Loucy (cell line): ENCODE data around the gene PHACTR4.
"Not testable (repeated sequence)": the region's sequence is repeated elsewhere in the genome, so short reads cannot be mapped to it uniquely, and the experiment has no call there.

Source experiments
- H2AFZ ChIP-seq: fragments of 200-600 bp; sonication (generic); 2 replicates; pipeline ENCODE4 v1.6.0; 2016; ENCODE audit warnings: antibody characterized with exemption, mild to moderate bottlenecking, low read length, moderate library complexity
- H3F3A ChIP-seq: fragments of 200-600 bp; 2 replicates; pipeline ENCODE4 v1.6.0; 2016; ENCODE audit warnings: antibody characterized with exemption, low read depth, mild to moderate bottlenecking
- H3K27me3 ChIP-seq: fragments of 200-600 bp; sonication (generic); 2 replicates; pipeline ENCODE4 v1.6.1; 2014; ENCODE audit warnings: low read length, mild to moderate bottlenecking; ENCODE audit not compliant: insufficient read depth, poor library complexity, severe bottlenecking
- H3K36me3 ChIP-seq: fragments of 200-600 bp; sonication (generic); 2 replicates; pipeline ENCODE4 v1.6.1; 2016; ENCODE audit warnings: low read length; ENCODE audit not compliant: insufficient read depth
- H3K4me1 ChIP-seq: fragments of 200-600 bp; sonication (generic); 2 replicates; pipeline ENCODE4 v1.5.1; 2014; ENCODE audit warnings: low read length, mild to moderate bottlenecking; ENCODE audit not compliant: insufficient read depth, poor library complexity, severe bottlenecking
- H3K4me2 ChIP-seq: fragments of 200-600 bp; sonication (generic); 2 replicates; pipeline ENCODE4 v1.6.0; 2014; ENCODE audit warnings: antibody characterized with exemption, low read length, low read depth, mild to moderate bottlenecking; ENCODE audit not compliant: poor library complexity, severe bottlenecking
- H3K4me3 ChIP-seq: fragments of 200-600 bp; sonication (generic); 2 replicates; pipeline ENCODE4 v1.5.1; 2014; ENCODE audit warnings: low read length, mild to moderate bottlenecking, mixed read lengths; ENCODE audit not compliant: poor library complexity, severe bottlenecking
- H3K79me2 ChIP-seq: fragments of 200-600 bp; sonication (generic); 2 replicates; pipeline ENCODE4 v1.6.1; 2014; ENCODE audit warnings: low read length; ENCODE audit not compliant: insufficient read depth
- H3K9ac ChIP-seq: fragments of 200-600 bp; sonication (generic); 2 replicates; pipeline ENCODE4 v1.6.0; 2014; ENCODE audit warnings: mild to moderate bottlenecking, low read depth, low read length, moderate library complexity; ENCODE audit not compliant: poor library complexity, severe bottlenecking
- H3K9me2 ChIP-seq: fragments of 200-600 bp; sonication (generic); replicated peaks from 2 replicates; pipeline ENCODE4 v1.6.1; 2016; ENCODE audit warnings: low read depth, low read length, mixed read lengths
- H3K9me3 ChIP-seq: fragments of 200-600 bp; sonication (generic); 2 replicates; pipeline ENCODE4 v1.6.1; 2014; ENCODE audit warnings: mild to moderate bottlenecking, antibody characterized with exemption, low read length, low read depth; ENCODE audit not compliant: insufficient read depth
- H4K20me1 ChIP-seq: fragments of 200-600 bp; sonication (generic); 2 replicates; pipeline ENCODE4 v1.6.0; 2014; ENCODE audit warnings: antibody characterized with exemption, low read length, mild to moderate bottlenecking; ENCODE audit not compliant: insufficient read depth, poor library complexity, severe bottlenecking
- EZH2phosphoT487 ChIP-seq: fragments of 200-600 bp; IDR thresholded peaks from 2 replicates; pipeline ENCODE4 v1.6.1; 2018; ENCODE audit warnings: antibody characterized with exemption, mild to moderate bottlenecking, moderate library complexity, borderline replicate concordance
- TF ChIP-seq, protein P1 (sequence below): fragments of 200-600 bp; sonication (generic); conservative IDR thresholded peaks from 2 replicates; pipeline ENCODE4 v1.5.1; 2014; ENCODE audit warnings: mild to moderate bottlenecking, antibody characterized with exemption, low read length

PHACTR4 gene

DNA sequence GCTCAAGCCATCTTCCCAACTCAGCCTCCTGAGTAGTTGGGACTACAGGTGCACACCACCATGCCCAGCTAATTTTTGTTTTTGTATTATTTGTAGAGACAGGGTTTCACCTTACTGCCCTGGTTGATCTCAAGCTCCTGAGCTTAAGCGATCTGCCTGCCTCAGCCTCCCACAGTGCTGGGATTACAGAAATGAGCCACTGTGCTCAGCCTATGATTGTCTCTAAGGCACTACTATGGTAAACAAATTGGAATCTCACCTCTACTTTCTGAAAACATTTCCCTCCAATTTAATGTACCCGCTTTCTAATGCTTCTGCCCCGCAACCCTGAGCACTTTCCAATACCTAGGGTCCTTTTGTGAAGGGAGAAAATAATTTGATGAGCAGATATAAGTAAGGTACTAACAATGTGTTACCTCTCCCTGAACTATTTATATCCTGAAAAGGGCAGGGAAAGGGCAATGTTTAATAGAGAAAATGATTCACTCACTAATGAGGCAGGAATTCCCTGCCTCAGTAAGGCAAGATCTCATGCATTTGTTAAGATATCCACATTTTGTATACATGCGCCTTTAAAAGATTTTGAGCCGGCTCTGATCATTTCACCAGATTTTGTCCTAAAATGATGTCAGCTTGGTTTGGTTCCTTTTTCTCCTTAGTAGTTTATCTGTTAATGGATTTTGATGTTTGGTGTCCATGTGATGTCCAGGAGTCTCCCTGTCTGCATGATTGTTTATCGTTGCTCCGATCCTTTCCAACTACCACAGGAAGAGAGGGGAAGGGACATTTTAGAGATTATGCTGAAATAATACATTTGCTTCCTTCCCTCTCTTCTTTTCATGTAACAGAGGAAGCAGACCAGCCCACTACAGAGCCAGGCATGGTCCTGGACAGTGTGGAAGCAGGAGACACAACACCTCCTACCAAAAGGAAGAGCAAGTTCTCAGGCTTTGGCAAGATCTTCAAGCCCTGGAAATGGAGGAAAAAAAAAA, 89.0 kb downstream of the PHACTR4 start:
- Histone ChIP-seq H3K27me3 (no peaks in the 10 kb centered on the region), H3K36me3 (peaks cover 37% of the 10 kb centered on the region; the same call in 1 of the 2 replicates), H3F3A (peaks cover 6% of the 10 kb centered on the region; the same call in 1 of the 2 replicates), H3K9me3 (no peaks in the 10 kb centered on the region), H3K79me2 (peaks cover 21% of the 10 kb centered on the region), H3K4me1 (peaks cover 18% of the 10 kb centered on the region), H3K4me3 (no peak overlapping the region), H3K4me2 (no peak overlapping the region), H3K9me2 (no peaks in the 10 kb centered on the region), H3K9ac (no peak overlapping the region), H4K20me1 (no peaks in the 10 kb centered on the region), H2AFZ (no peak overlapping the region)
- TF ChIP-seq, protein P1, sequence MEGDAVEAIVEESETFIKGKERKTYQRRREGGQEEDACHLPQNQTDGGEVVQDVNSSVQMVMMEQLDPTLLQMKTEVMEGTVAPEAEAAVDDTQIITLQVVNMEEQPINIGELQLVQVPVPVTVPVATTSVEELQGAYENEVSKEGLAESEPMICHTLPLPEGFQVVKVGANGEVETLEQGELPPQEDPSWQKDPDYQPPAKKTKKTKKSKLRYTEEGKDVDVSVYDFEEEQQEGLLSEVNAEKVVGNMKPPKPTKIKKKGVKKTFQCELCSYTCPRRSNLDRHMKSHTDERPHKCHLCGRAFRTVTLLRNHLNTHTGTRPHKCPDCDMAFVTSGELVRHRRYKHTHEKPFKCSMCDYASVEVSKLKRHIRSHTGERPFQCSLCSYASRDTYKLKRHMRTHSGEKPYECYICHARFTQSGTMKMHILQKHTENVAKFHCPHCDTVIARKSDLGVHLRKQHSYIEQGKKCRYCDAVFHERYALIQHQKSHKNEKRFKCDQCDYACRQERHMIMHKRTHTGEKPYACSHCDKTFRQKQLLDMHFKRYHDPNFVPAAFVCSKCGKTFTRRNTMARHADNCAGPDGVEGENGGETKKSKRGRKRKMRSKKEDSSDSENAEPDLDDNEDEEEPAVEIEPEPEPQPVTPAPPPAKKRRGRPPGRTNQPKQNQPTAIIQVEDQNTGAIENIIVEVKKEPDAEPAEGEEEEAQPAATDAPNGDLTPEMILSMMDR = no peak
- no peak for TF ChIP-seq EZH2phosphoT487

DNA sequence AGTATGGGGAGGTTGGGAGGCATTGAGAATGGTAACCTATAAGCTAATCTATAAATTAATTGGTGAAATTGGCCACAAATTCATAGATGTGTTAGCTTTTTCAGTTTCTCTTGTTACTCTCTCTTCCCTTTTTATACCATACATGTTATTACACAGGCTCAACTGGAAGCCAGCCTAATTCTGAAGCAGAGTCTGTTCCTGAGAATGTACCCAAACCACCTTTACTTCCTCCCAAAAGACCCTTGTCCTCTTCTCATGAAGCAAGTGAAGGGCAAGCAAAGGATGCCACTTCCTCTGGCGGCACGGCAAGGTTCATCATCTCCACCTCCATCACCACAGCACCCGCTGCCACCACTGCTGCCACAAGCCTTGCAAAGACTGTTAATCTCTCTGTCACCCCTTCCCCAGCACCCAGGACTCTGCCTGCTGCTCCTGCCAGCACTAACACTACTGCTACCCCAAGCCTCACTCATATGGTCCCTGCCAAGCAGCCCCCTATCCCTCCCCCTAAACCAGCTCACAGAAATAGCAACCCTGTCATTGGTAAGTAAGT, 96.8 kb downstream of the PHACTR4 start:
- Histone ChIP-seq H3K4me2 (no peak overlapping the region), H3K27me3 (no peaks in the 10 kb centered on the region), H3K9me3 (no peaks in the 10 kb centered on the region), H3K9me2 (no peaks in the 10 kb centered on the region), H3K36me3 (peaks cover 56% of the 10 kb centered on the region; the same call in 1 of the 2 replicates), H3K79me2 (no peaks in the 10 kb centered on the region), H3K4me1 (peaks cover 3% of the 10 kb centered on the region), H3F3A (no peaks in the 10 kb centered on the region; the same call in 1 of the 2 replicates), H3K4me3 (no peak overlapping the region), H3K9ac (no peak overlapping the region), H4K20me1 (no peaks in the 10 kb centered on the region), H2AFZ (no peak overlapping the region)
- TF ChIP-seq EZH2phosphoT487 = no peak
- TF ChIP-seq, protein P1 = no peak

DNA sequence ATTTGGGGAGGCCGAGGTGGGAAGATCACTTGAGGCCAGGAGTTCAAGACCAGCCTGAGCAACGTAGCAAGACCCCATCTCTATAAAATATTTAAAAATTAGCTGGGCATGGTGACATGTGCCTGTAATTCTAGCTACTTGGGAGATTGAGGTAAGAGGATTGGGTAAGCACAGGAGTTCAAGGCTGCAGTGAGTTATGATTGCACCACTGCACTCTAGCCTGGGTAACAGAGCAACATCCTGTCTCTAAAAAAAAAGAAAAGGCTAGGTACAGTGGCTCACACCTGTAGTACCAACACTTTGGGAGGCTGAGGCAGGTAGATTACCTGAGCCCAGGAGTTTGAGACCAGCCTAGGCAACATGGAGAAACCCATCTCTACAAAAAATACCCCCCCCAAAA, 100.6 kb downstream of the PHACTR4 start:
- TF ChIP-seq, protein P1 = no peak
- TF ChIP-seq EZH2phosphoT487 = no peak
- Histone ChIP-seq H2AFZ (no peak overlapping the region), H3K4me3 (no peak overlapping the region), H3K36me3 (peaks cover 45% of the 10 kb centered on the region; the same call in 1 of the 2 replicates), H3K79me2 (no peaks in the 10 kb centered on the region), H3K9me3 (no peaks in the 10 kb centered on the region), H3K4me2 (no peak overlapping the region), H3K9me2 (no peaks in the 10 kb centered on the region), H3K4me1 (peaks cover 3% of the 10 kb centered on the region), H4K20me1 (no peaks in the 10 kb centered on the region), H3K27me3 (no peaks in the 10 kb centered on the region), H3K9ac (no peak overlapping the region), H3F3A (no peaks in the 10 kb centered on the region; the same call in 1 of the 2 replicates)

DNA sequence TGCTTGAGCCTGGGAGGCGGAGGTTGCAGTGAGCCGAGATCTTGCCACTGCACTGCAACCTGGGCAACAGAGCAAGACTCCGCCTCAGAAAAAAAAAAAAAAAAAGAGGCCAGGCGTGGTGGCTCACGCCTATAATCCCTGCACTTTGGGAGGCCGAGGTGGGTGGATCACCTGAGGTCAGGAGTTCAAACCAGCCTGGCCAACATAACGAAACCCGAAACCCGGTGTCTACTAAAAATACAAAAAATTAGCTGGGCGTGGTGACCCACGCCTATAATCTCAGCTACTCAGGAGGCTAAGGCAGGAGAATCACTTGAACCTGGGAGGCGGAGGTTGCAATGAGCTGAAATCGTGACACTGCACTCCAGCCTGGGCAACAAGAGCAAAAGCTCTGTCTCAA, 110.0 kb downstream of the PHACTR4 start:
- not testable (repeated sequence) for H3F3A ChIP-seq, H3K4me2 ChIP-seq, H2AFZ ChIP-seq, H3K9ac ChIP-seq, H4K20me1 ChIP-seq, H3K9me2 ChIP-seq, H3K4me1 ChIP-seq, H3K4me3 ChIP-seq, H3K79me2 ChIP-seq, H3K27me3 ChIP-seq, H3K9me3 ChIP-seq
- peaks cover 50% of the 10 kb centered on the region; the same call in 1 of the 2 replicates for H3K36me3 ChIP-seq
